SU-DHL-6 (cell line): ENCODE measurements around the gene NAE1.

ENCODE experiments used
- CTCF ChIP-seq: fragments of 200-600 bp; sonication (generic); IDR thresholded peaks from one replicate; pipeline ENCODE4 v1.5.1; 2017; ENCODE audit warnings: antibody characterized with exemption, mild to moderate bottlenecking, low read length, moderate library complexity; ENCODE audit not compliant: insufficient read depth, poor library complexity, severe bottlenecking
- EZH2phosphoT487 ChIP-seq: fragments of 200-600 bp; sonication (generic), shearing (Covaris generic); conservative IDR thresholded peaks from 2 replicates; pipeline ENCODE4 v1.6.1; 2018; ENCODE audit warnings: mild to moderate bottlenecking, antibody characterized with exemption, low read length, moderate library complexity, mixed read lengths

GRCh38 chr16:66834746-66835145, 4.0 kb upstream of the NAE1 start:
- TF ChIP-seq CTCF: no peak
- no peak for TF ChIP-seq EZH2phosphoT487
